Measurements from ENCODE around the gene TBC1D8B. TPM values are rescaled to one million over a fixed set of nuclear protein-coding genes. Genes with fewer than 3 reads are reported as not detected.

TBC1D8B gene
- total and polyA plus RNA-seq, 2 of the 4 experiments (the other 2 are of a cell fraction), result 8.3 to 10.4 TPM

GRCh38 chrX:106811131-106811910, 8.8 kb downstream of the TBC1D8B start:
- no peaks in the 10 kb centered on the region for H3K36me3 ChIP-seq (ENCODE audit: control insufficient read depth, insufficient read depth, low read length)
- no peak overlapping the region for H2AFZ ChIP-seq (replicated peaks; ENCODE audit: low read length, poor library complexity)
- DNase-seq (no peak), ATAC-seq (ENCODE audit: low read depth) (no peak)
- TF ChIP-seq MAZ (IDR thresholded peaks at IDR 0.05; ENCODE audit: borderline replicate concordance, low read depth, low read length) (no peak), CHD1 (IDR thresholded peaks at IDR 0.05; ENCODE audit: low read depth, low read length) (no peak), MAFK (IDR thresholded peaks at IDR 0.05; ENCODE audit: low read depth, low read length) (no peak), POLR2A (IDR thresholded peaks at IDR 0.05; ENCODE audit: low read depth, low read length) (no peak), RCOR1 (IDR thresholded peaks at IDR 0.05; ENCODE audit: insufficient replicate concordance, low read length) (no peak), MXI1 (IDR thresholded peaks at IDR 0.05; ENCODE audit: borderline replicate concordance, low read depth, low read length) (no peak), RAD21 (IDR thresholded peaks at IDR 0.05; ENCODE audit: low read length) (no peak)
- POLR2A ChIA-PET (ENCODE audit: unreplicated experiment), result no interaction called here
- no peak overlapping the region for H4K8ac ChIP-seq (ENCODE audit: low read depth in 2 of 2, low read length in 2 of 2)
- no peak overlapping the region for H3K18ac ChIP-seq (ENCODE audit: low read depth, low read length)
- no peaks in the 10 kb centered on the region for H3K9me1 ChIP-seq (ENCODE audit: insufficient read depth, low read length)
- no peak overlapping the region for H2BK15ac ChIP-seq (ENCODE audit: low read depth, low read length)
- H4K20me1 ChIP-seq (ENCODE audit: insufficient read depth, low read length), result no peaks in the 10 kb centered on the region
- H3K27ac ChIP-seq (ENCODE audit: insufficient read depth, low read length), result no peak overlapping the region
- no peak overlapping the region for H4K91ac ChIP-seq (ENCODE audit: insufficient read depth, low read depth, low read length)
- dilution Hi-C loops (cut with HindIII; ENCODE audit: low sequenced_read_pairs, unreplicated experiment), result no loop called here
- no peak overlapping the region for H2BK20ac ChIP-seq (ENCODE audit: low read depth, low read length)
- H3K4me2 ChIP-seq (ENCODE audit: low read depth, low read length), result no peak overlapping the region
- H2BK120ac ChIP-seq (ENCODE audit: low read depth, low read length), result no peak overlapping the region
- no peak overlapping the region for H3K23ac ChIP-seq (ENCODE audit: low read depth, low read length)
- CTCF ChIA-PET, result no interaction called here
- no peak overlapping the region for H2AK9ac ChIP-seq (replicated peaks; ENCODE audit: low read depth, low read length, poor library complexity)
- no peak overlapping the region for H3K14ac ChIP-seq (replicated peaks; ENCODE audit: low read depth, low read length)
- H2BK5ac ChIP-seq (ENCODE audit: low read depth, low read length, poor library complexity, severe bottlenecking), result no peak overlapping the region
- H4K5ac ChIP-seq (ENCODE audit: low read depth, low read length), result no peak overlapping the region
- BruUV-seq (replicated peaks), result no TSS peak
- intact Hi-C loops (cut with micrococcal nuclease), result no loop called here
- 0 out of 2 replicates have a peak, but pooled peaks cover 2% of the 10 kb centered on the region for H3K4me1 ChIP-seq (ENCODE audit: control insufficient read depth, insufficient read depth, low read length)
- no peaks in the 10 kb centered on the region for H3K9me3 ChIP-seq (ENCODE audit: control insufficient read depth, insufficient read depth, low read length)
- no peak overlapping the region for H3K9ac ChIP-seq (ENCODE audit: low read depth, low read length)
- H3K79me1 ChIP-seq (ENCODE audit: low read depth in 1 of 2, low read length in 2 of 2), result no peaks in the 10 kb centered on the region
- no peak overlapping the region for H3K56ac ChIP-seq (ENCODE audit: extremely low read depth, insufficient read depth, low read length)
- H2AK5ac ChIP-seq (ENCODE audit: low read depth, low read length), result no peak overlapping the region
- no peak overlapping the region for H3K4me3 ChIP-seq (ENCODE audit: insufficient read depth, low read depth, low read length)
- WGBS, 2 experiments (ENCODE audit: extremely low coverage in 2 of 2, insufficient read length in 1 of 2), result 44% methylated on average over 4 of the region's 7 CpGs; no CpG with 5 or more reads in 1 of the 2 experiments
- no peak overlapping the region for H3K4ac ChIP-seq (ENCODE audit: low read depth, low read length)
- in situ Hi-C loops (cut with MboI; ENCODE audit: low sequenced_read_pairs), result no loop called here
- H3K27me3 ChIP-seq (ENCODE audit: control insufficient read depth, insufficient read depth, low read length), result peaks cover 2% of the 10 kb centered on the region; the same call in 1 of the 2 replicates
